ENCODE measurements around the gene ALKBH5.

DNA sequence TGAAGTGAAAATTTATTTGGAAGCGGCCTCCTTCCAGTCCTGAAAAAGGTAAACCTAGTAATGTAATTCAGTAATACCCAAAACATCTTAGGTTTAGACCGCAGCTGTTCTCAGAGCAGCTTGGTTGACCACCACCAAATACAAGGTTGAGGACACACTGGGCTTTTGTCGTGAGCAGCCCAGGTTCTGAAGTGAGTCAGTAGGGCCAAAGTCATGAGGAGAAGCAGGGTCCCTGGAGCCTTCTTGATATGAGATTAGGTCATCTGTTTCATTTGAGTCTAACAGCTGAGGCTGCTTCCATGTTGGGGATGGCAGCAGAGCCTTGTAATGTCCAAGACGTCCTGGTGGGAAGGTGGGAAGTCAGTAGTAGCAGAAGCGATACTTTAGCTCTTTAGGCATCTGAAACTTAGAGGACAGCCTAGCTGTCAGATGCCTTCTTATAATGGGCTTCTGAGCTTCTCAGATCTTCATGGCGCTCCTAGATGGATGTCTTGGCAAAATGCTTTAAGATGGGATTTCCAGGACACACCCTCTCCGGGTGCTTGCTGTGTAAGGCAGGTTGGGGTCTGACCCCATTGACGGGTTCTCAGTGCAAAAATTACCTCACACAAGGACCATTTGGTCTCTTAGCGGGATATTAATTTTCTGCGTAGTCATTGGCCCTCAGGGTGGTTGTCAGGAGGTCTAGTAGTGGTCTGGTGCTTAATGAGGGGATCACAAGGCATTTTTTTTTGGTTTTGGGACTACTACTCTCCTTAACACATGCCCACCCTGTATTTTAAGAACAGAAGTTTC lies 2.4 kb downstream of the ALKBH5 start:
- TF ChIP-seq EZH2 (IDR thresholded peaks at IDR 0.05; ENCODE audit: borderline replicate concordance, low read depth, low read length, poor library complexity, severe bottlenecking) (no peak), CTCF (conservative IDR thresholded peaks at IDR 0.05; ENCODE audit: low read depth, low read length) (no peak)

Data from A673 (cell line).